Measurements from ENCODE around the gene LIPE. TPM values are rescaled to one million over a fixed set of nuclear protein-coding genes. Genes with fewer than 3 reads are reported as not detected.

LIPE gene
- total RNA-seq, 2 donors from 2014 or later: 25.1 to 31.5 TPM

GRCh38 chr19:42419309-42419708, 7.9 kb downstream of the LIPE start:
- DNase-seq (ENCODE audit: low spot score): no peak
- no peak overlapping the region for H3K27ac Mint-ChIP-seq
- H3K4me3 Mint-ChIP-seq: no peak overlapping the region
- no peak for ATAC-seq
- H3K9me3 Mint-ChIP-seq: no peaks in the 10 kb centered on the region
- H3K27me3 Mint-ChIP-seq: no peaks in the 10 kb centered on the region
- peaks cover 36 to 38% of the 10 kb centered on the region in 2 donors for H3K4me1 Mint-ChIP-seq (ENCODE audit: low read depth in 2 of 2)
- H3K36me3 Mint-ChIP-seq: no peaks in the 10 kb centered on the region

- DNase-seq (ENCODE audit: low spot score) (no peak), ATAC-seq (peak in 1 of 2 donors; percentile 13)
- H3K4me1 Mint-ChIP-seq (ENCODE audit: low read depth in 2 of 2): peaks cover 0 to 8% of the 10 kb centered on the region in 2 donors
- H3K27ac Mint-ChIP-seq: no peak overlapping the region
- H3K36me3 Mint-ChIP-seq: no peaks in the 10 kb centered on the region
- H3K9me3 Mint-ChIP-seq: no peaks in the 10 kb centered on the region
- H3K4me3 Mint-ChIP-seq: no peak overlapping the region
- H3K27me3 Mint-ChIP-seq: no peaks in the 10 kb centered on the region
Observed at GRCh38 chr19:42412661-42413076, 14.5 kb downstream of the LIPE start.

DNA sequence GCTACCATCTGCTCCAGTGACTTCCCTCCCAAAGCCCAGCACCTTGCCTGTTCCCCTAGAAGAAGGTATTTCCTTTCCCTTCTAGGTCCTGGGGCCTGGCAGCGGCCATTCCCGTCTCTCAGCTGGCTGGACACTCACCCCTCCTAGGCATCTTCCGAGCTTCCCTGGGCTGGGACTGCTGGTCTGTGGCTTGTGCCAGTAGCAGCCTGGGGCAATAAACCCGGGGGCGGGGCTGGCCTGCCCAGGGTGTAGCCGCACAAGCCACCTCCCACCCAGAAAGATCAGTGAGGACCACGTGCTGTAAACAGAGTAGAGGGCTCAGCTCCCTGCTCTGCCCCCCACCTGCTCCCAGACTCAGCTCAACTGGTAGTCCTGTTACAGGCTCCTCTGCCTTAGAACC, 15.0 kb downstream of the LIPE start:
- ATAC-seq: peak in 1 of 2 donors; percentile 33
- Mint-ChIP-seq H3K27ac (no peak overlapping the region), H3K27me3 (no peaks in the 10 kb centered on the region), H3K9me3 (no peaks in the 10 kb centered on the region), H3K36me3 (no peaks in the 10 kb centered on the region), H3K4me1 (ENCODE audit: low read depth in 2 of 2) (peaks cover 0 to 8% of the 10 kb centered on the region in 2 donors), H3K4me3 (no peak overlapping the region)
- no peak for DNase-seq (ENCODE audit: low spot score)

- no peak overlapping the region for H3K4me3 Mint-ChIP-seq
- H3K9me3 Mint-ChIP-seq: no peaks in the 10 kb centered on the region
- no peaks in the 10 kb centered on the region for H3K36me3 Mint-ChIP-seq
- H3K27me3 Mint-ChIP-seq: no peaks in the 10 kb centered on the region
- H3K27ac Mint-ChIP-seq: peak overlapping the region in 1 of 2 donors; percentile 32
- DNase-seq (ENCODE audit: low spot score) (no peak), ATAC-seq (no peak)
- peaks cover 0 to 10% of the 10 kb centered on the region in 2 donors for H3K4me1 Mint-ChIP-seq (ENCODE audit: low read depth in 2 of 2)
Observed at GRCh38 chr19:42411581-42412178, 15.5 kb downstream of the LIPE start.

DNA sequence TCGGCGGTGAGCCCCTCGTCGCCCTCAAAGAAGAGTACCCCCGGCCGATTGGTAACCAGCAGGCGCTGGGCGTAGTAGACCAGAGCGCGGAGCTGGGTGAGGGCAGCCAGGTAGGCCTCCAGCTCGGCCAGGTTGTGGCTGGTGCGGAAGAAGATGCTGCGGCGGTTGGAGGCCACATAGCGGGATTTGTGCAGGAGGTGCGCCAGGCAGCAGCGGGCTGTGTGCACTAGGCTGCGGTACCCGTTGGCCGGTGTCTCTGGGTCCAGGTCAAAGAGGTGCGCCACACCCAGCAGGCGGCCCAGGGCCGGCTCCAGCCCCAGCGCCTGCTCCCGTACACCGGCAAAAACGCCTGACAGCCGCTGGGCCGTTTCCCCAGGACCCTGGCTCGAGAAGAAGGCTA, 16.8 kb downstream of the LIPE start:
- Mint-ChIP-seq H3K9me3 (no peaks in the 10 kb centered on the region), H3K4me1 (ENCODE audit: low read depth in 2 of 2) (peaks cover 0 to 11% of the 10 kb centered on the region in 2 donors), H3K27me3 (no peaks in the 10 kb centered on the region), H3K36me3 (no peaks in the 10 kb centered on the region), H3K4me3 (no peak overlapping the region), H3K27ac (no peak overlapping the region)
- no peak for ATAC-seq
- no peak for DNase-seq (ENCODE audit: low spot score)

GRCh38 chr19:42409477-42409876, 17.7 kb downstream of the LIPE start:
- Mint-ChIP-seq H3K9me3 (no peaks in the 10 kb centered on the region), H3K27me3 (no peaks in the 10 kb centered on the region), H3K36me3 (no peaks in the 10 kb centered on the region), H3K27ac (no peak overlapping the region), H3K4me3 (no peak overlapping the region), H3K4me1 (ENCODE audit: low read depth in 2 of 2) (peaks cover 0 to 9% of the 10 kb centered on the region in 2 donors)
- ATAC-seq: no peak
- no peak for DNase-seq (ENCODE audit: low spot score)

GRCh38 chr19:42407816-42408175, 19.4 kb downstream of the LIPE start:
- no peak overlapping the region for H3K4me3 Mint-ChIP-seq
- no peak for DNase-seq (ENCODE audit: low spot score)
- H3K27me3 Mint-ChIP-seq: no peaks in the 10 kb centered on the region
- ATAC-seq: no peak
- no peaks in the 10 kb centered on the region for H3K36me3 Mint-ChIP-seq
- H3K27ac Mint-ChIP-seq: no peak overlapping the region
- H3K9me3 Mint-ChIP-seq: no peaks in the 10 kb centered on the region
- peaks cover 0 to 9% of the 10 kb centered on the region in 2 donors for H3K4me1 Mint-ChIP-seq (ENCODE audit: low read depth in 2 of 2)

DNA sequence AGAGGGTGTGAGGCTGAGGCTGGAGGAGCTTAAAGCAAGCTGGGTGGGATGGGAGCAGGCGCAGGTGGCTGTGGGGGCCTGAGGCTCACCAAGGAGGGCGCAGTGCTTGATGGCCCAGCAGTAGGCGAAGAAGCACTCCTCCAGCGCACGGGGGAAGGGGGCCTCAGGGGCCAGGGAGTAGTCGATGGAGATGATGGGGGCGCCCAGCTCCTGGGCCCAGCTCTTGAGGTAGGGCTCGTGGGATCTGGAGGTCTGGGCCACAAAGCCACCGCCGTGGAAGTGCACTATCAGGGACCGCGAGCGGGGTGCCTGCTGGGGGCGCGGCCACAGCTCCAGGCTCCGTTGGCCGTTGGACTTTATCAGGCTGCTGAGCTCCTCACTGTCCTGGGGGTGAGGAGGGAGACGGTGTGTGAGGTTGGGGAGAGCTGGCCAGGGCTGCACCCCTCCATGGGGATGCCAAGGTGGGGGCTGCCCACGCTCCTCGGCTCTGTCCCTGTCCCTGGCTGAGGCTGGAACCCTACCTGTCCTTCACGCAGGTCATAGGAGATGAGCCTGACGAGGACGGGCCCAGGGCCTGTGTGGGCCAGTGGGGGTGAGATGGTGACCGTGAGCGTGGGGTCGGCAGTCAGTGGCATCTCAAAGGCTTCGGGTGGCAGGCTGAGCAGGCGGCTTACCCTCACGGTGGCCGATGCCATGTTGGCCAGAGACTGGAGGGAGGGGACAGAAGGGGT, 19.9 kb downstream of the LIPE start:
- no peaks in the 10 kb centered on the region for H3K36me3 Mint-ChIP-seq
- H3K4me1 Mint-ChIP-seq (ENCODE audit: low read depth in 2 of 2): peaks cover 0 to 11% of the 10 kb centered on the region in 2 donors
- H3K9me3 Mint-ChIP-seq: no peaks in the 10 kb centered on the region
- H3K27me3 Mint-ChIP-seq: no peaks in the 10 kb centered on the region
- ATAC-seq (no peak), DNase-seq (ENCODE audit: low spot score) (no peak)
- no peak overlapping the region for H3K27ac Mint-ChIP-seq
- no peak overlapping the region for H3K4me3 Mint-ChIP-seq

GRCh38 chr19:42406111-42406510, 21.1 kb downstream of the LIPE start:
- no peak for DNase-seq (ENCODE audit: low spot score)
- no peak overlapping the region for H3K27ac Mint-ChIP-seq
- no peaks in the 10 kb centered on the region for H3K9me3 Mint-ChIP-seq
- H3K4me3 Mint-ChIP-seq: no peak overlapping the region
- H3K27me3 Mint-ChIP-seq: no peaks in the 10 kb centered on the region
- peaks cover 0 to 20% of the 10 kb centered on the region in 2 donors for H3K4me1 Mint-ChIP-seq (ENCODE audit: low read depth in 2 of 2)
- ATAC-seq: no peak
- H3K36me3 Mint-ChIP-seq: no peaks in the 10 kb centered on the region

DNA sequence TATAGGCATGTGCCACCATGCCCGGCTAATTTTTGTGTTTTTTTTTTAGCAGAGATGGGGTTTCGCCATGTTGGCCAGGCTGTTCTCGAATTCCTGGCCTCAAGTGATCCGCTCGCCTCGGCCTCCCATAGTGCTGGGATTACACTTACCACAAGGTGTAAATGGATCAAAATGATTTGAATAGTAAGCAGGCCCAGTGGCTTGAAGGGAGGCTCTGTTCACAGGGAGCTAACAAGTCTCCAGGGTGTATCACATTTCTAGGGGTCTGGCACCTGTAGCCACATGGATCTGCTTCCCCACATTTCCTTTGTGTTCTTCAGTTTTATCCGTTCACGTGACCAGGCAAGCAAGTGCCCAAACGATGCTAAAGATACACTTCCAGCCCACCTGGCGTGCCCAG, 23.6 kb downstream of the LIPE start:
- H3K36me3 Mint-ChIP-seq: no peaks in the 10 kb centered on the region
- no peak overlapping the region for H3K27ac Mint-ChIP-seq
- ATAC-seq (no peak), DNase-seq (ENCODE audit: low spot score) (no peak)
- H3K4me3 Mint-ChIP-seq: no peak overlapping the region
- H3K4me1 Mint-ChIP-seq (ENCODE audit: low read depth in 2 of 2): peaks cover 12 to 27% of the 10 kb centered on the region in 2 donors
- H3K27me3 Mint-ChIP-seq: no peaks in the 10 kb centered on the region
- no peaks in the 10 kb centered on the region for H3K9me3 Mint-ChIP-seq

- peak overlapping the region; percentile 47 to 48 for H3K27ac Mint-ChIP-seq
- H3K9me3 Mint-ChIP-seq: no peaks in the 10 kb centered on the region
- no peaks in the 10 kb centered on the region for H3K27me3 Mint-ChIP-seq
- H3K36me3 Mint-ChIP-seq: no peaks in the 10 kb centered on the region
- peaks cover 18 to 27% of the 10 kb centered on the region in 2 donors for H3K4me1 Mint-ChIP-seq (ENCODE audit: low read depth in 2 of 2)
- ATAC-seq: no peak
- DNase-seq (ENCODE audit: low spot score): no peak
- H3K4me3 Mint-ChIP-seq: peak overlapping the region; percentile 81
Observed at GRCh38 chr19:42402376-42403116, 24.6 kb downstream of the LIPE start.

- Mint-ChIP-seq H3K4me1 (ENCODE audit: low read depth in 2 of 2) (peaks cover 27 to 33% of the 10 kb centered on the region in 2 donors), H3K27me3 (no peaks in the 10 kb centered on the region), H3K27ac (peak overlapping the region; percentile 47 to 62), H3K36me3 (no peaks in the 10 kb centered on the region), H3K9me3 (no peaks in the 10 kb centered on the region), H3K4me3 (peak overlapping the region; percentile 81)
- peak; percentile 81 for DNase-seq (ENCODE audit: low spot score)
- peak; percentile 81 for ATAC-seq
Observed at GRCh38 chr19:42401365-42402303, 25.6 kb downstream of the LIPE start.

DNA sequence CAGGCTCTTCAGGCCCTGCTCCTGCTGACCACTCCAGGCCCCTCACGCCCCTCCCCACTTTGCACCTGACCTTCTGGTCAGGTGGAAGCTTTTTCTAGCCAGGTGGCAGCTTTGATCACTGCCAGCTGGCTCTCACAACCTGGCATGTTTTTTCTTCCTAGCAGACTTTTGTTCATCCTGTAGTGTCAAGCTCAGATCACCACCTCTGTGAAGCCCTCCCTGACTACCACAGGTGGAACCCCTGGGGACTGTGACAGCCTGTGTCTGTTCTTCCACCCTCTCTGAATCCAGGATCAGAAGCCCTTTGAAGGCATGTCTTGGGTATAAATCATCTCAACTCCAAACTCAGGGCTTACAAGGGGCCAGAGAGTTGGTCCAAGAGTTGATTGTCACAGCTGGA, 26.8 kb downstream of the LIPE start:
- ATAC-seq (no peak), DNase-seq (ENCODE audit: low spot score) (no peak)
- Mint-ChIP-seq H3K27ac (peak overlapping the region in 1 of 2 donors; percentile 73), H3K9me3 (no peaks in the 10 kb centered on the region), H3K4me3 (no peak overlapping the region), H3K4me1 (ENCODE audit: low read depth in 2 of 2) (peaks cover 36 to 37% of the 10 kb centered on the region in 2 donors), H3K36me3 (no peaks in the 10 kb centered on the region), H3K27me3 (no peaks in the 10 kb centered on the region)
